GM21423 (cell line): Measurements from ENCODE around the gene DBP.
"Not testable (repeated sequence)": the region's sequence is repeated elsewhere in the genome, so short reads cannot be mapped to it uniquely, and the experiment has no call there.

ENCODE experiments used
- ATAC-seq: cut with Tn5 transposase; IDR thresholded peaks from one replicate; pipeline ENCODE4 v1.9.1; 2021; ENCODE audit warnings: mild to moderate bottlenecking, moderate library complexity; ENCODE audit not compliant: unreplicated experiment

DBP gene

GRCh38 chr19:48636859-48637448 lies at the start of gene DBP:
Gene DBP, minus strand, starts transcription at chr19:48637379. Its CDS starts 385 bp downstream, at chr19:48636994.
- no peak for ATAC-seq

GRCh38 chr19:48686637-48687036 lies 49.5 kb upstream of the DBP start:
- ATAC-seq, result not testable (repeated sequence)

- no peak for ATAC-seq
Measured at GRCh38 chr19:48686088-48686487, 48.9 kb upstream of the DBP start.

- no peak for ATAC-seq
Measured at GRCh38 chr19:48685583-48685982, 48.4 kb upstream of the DBP start.

GRCh38 chr19:48683349-48683748 lies 46.2 kb upstream of the DBP start:
- no peak for ATAC-seq

- ATAC-seq, result no peak
Measured at GRCh38 chr19:48681127-48681470, 43.9 kb upstream of the DBP start.

GRCh38 chr19:48680436-48681126 lies 43.4 kb upstream of the DBP start:
- ATAC-seq, result no peak

GRCh38 chr19:48680006-48680405 lies 42.8 kb upstream of the DBP start:
- ATAC-seq, result not testable (repeated sequence)

GRCh38 chr19:48678201-48678600 lies 41.0 kb upstream of the DBP start:
- ATAC-seq, result no peak

GRCh38 chr19:48676887-48677286 lies 39.7 kb upstream of the DBP start:
- ATAC-seq, result no peak

- ATAC-seq, result no peak
Measured at GRCh38 chr19:48676487-48676886, 39.3 kb upstream of the DBP start.

- no peak for ATAC-seq
Measured at GRCh38 chr19:48674921-48675824, 38.0 kb upstream of the DBP start.

- ATAC-seq, result no peak
Measured at GRCh38 chr19:48674216-48674809, 37.1 kb upstream of the DBP start.

GRCh38 chr19:48673436-48674100 lies 36.4 kb upstream of the DBP start:
- ATAC-seq, result no peak

GRCh38 chr19:48672994-48673393 lies 35.8 kb upstream of the DBP start, which contains the start of gene NTN5:
Gene NTN5, minus strand, starts transcription at chr19:48673017. Its CDS starts 2,031 bp downstream, at chr19:48670986.
- no peak for ATAC-seq

- ATAC-seq, result no peak
Measured at GRCh38 chr19:48671446-48671995, 34.3 kb upstream of the DBP start.

GRCh38 chr19:48670699-48671445 lies 33.7 kb upstream of the DBP start:
- ATAC-seq, result no peak

- no peak for ATAC-seq
Measured at GRCh38 chr19:48669903-48670668, 32.9 kb upstream of the DBP start.

- ATAC-seq, result no peak
Measured at GRCh38 chr19:48668761-48669160, 31.6 kb upstream of the DBP start.
